Skeletal muscle tissue (tissue), 4 donors: ENCODE data around the gene NNAT. TPM values are rescaled to one million over a fixed set of nuclear protein-coding genes. Genes with fewer than 3 reads are reported as not detected.
"Not testable (repeated sequence)": the region's sequence is repeated elsewhere in the genome, so short reads cannot be mapped to it uniquely, and the experiment has no call there.

Experiments used
- H3K27ac ChIP-seq: one replicate; pipeline ENCODE4 v1.7.0; 2013; ENCODE audit warnings: mild to moderate bottlenecking, low read depth, low read length, inconsistent platforms
- H3K27me3 ChIP-seq, 3 donors: one replicate each; pipeline ENCODE4 v1.7.0; 2013; ENCODE audit warnings: low read length in 3 of 3; ENCODE audit not compliant: control insufficient read depth in 3 of 3, insufficient read depth in 3 of 3
- H3K36me3 ChIP-seq, 3 donors: one replicate each; pipeline ENCODE4 v1.7.0; 2013; ENCODE audit warnings: low read length in 3 of 3; ENCODE audit not compliant: control insufficient read depth in 3 of 3, insufficient read depth in 3 of 3
- H3K4me1 ChIP-seq, 3 donors: one replicate each; pipeline ENCODE4 v1.7.0; 2013; ENCODE audit warnings: low read length in 3 of 3, mild to moderate bottlenecking in 3 of 3; ENCODE audit not compliant: control insufficient read depth in 3 of 3, insufficient read depth in 3 of 3
- H3K4me3 ChIP-seq, 3 donors: one replicate each; pipeline ENCODE4 v1.7.0; 2013; ENCODE audit warnings: low read length in 3 of 3
- H3K9ac ChIP-seq, 3 donors: one replicate each; pipeline ENCODE4 v1.7.0; 2013; ENCODE audit warnings: low read length in 3 of 3, mild to moderate bottlenecking in 3 of 3, moderate library complexity in 2 of 3, low read depth in 1 of 3
- H3K9me3 ChIP-seq, 3 donors: one replicate each; pipeline ENCODE4 v1.7.0; 2013; ENCODE audit warnings: low read length in 3 of 3; ENCODE audit not compliant: control insufficient read depth in 3 of 3
- total RNA-seq: library from RNA; depleted of rRNA; stranded (reverse); fragments of >200 nt; gene quantifications from one replicate; pipeline ENCODE4 v1.2.3, GENCODE V29; 2014
- donor health status: Osteomylitis.

Gene NNAT
- total RNA-seq, 1 donor from 2014 or later, result 133 TPM

DNA sequence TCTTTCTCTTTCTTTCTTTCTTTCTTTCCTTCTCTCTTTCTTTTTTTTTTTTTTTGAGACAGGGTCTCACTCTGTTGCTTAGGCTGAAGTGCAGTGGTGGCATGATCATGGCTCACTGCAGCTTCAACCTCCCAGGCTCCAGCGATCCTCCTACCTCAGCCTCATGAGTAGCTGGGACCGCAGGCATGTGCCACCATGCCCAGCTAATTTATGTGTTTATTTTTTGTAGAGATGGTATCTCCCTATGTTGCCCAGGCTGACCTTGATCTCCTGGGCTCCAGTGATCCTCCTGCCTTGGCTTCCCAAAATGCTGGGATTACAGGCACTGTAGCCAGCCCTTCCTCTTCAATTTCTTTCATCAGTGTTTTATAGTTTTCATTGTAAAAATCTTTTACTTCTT lies 30.6 kb downstream of the NNAT start:
- H3K36me3 ChIP-seq, H3K4me3 ChIP-seq, H3K27ac ChIP-seq, H3K9me3 ChIP-seq, H3K27me3 ChIP-seq, H3K9ac ChIP-seq, H3K4me1 ChIP-seq: not testable (repeated sequence)

DNA sequence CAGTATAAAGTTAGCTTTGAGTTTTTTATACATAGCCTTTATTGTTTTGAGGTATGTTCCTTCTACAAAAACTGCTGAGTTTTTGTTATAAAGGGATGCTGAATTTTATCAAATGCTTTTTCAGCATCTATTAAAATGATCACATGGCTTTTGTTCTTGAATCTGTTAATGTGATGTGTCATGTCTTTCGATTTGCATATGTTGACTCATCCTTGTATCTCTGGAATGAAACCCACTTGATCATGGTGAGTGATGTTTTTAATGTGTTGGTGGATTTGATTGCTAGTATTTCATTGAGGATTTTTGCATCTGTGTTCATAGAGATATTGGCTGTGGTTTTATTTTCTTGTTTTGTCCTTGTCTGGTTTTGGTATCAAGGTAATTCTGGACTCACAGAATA lies 31.4 kb downstream of the NNAT start:
- no peaks in the 10 kb centered on the region for H3K36me3 ChIP-seq
- no peaks in the 10 kb centered on the region for H3K4me1 ChIP-seq
- peaks cover 0 to 4% (median 0%) of the 10 kb centered on the region in 3 donors for H3K27me3 ChIP-seq
- no peak overlapping the region for H3K4me3 ChIP-seq
- H3K27ac ChIP-seq, result no peak overlapping the region
- H3K9ac ChIP-seq, result no peak overlapping the region
- H3K9me3 ChIP-seq, result no peaks in the 10 kb centered on the region

DNA sequence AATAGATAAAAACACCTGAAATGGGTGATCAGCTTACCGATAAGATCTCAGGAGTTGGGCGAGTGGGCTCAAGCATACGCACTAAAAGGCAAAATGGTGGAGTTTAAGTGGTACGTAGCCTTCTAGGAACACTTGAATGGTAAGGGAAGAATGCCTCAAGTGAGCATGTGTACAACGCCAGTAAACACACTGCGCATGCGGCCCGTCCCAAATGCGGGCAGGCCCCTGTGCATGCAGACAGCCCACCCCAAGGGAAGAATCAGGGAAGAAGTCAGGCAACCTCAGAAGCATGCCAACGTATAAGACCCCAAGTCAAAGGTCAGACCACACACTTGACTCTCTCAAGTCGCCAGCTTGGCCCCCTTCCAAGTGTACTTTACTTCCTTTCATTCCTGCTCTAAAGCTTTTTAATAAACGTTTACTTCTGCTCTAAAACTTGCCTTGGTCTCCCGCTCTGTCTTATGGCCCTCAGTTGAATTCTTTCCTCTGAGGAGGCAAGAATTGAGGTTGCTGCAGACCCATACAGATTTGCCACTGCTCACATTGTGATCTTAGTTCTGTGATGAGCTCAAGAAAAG lies 33.8 kb downstream of the NNAT start:
- H3K27me3 ChIP-seq, H3K4me3 ChIP-seq, H3K27ac ChIP-seq, H3K9ac ChIP-seq, H3K4me1 ChIP-seq, H3K9me3 ChIP-seq, H3K36me3 ChIP-seq: not testable (repeated sequence)

DNA sequence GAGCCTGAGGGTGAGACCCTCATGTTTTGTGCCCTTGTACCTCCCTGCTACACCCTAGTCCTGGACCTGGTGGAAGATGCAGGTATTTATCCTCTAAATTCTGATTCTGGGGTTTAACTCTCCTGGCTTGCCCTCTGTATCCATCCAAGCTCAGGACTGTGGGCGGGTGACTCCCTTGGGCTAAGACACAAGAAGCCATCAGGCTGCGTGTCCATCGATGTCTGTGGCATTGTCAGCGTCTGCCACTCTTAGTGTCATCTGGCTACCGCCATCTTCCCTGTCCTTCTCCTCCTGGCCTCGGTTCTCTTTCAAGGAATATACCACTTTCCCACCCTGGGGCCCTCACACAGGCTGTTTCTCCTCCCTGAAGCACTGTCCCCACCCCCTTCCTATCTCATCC lies 35.5 kb downstream of the NNAT start:
- Histone ChIP-seq H3K27me3 (peaks cover 0 to 6% (median 2%) of the 10 kb centered on the region in 3 donors), H3K36me3 (no peaks in the 10 kb centered on the region), H3K9me3 (no peaks in the 10 kb centered on the region), H3K9ac (no peak overlapping the region), H3K4me3 (no peak overlapping the region), H3K27ac (no peak overlapping the region), H3K4me1 (no peaks in the 10 kb centered on the region)

DNA sequence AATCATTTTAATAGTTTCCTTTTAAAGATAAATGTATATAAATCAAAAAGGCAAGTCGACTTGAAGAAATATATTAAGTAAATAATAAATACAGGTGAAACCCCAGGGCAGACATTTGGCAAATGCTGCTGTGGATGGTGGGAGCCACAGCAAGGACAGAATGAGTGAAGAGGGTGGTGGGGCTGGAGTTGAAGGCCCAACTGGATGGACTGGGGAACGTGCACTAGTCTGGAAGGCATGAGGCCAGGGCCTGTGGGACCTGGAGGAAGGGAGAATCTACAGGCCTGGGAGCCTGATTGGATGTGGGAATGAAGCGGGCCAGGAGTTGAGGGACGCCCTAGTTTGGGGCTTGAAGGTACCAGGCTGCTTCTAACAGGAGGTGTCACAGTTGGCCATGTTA lies 37.3 kb downstream of the NNAT start:
- Histone ChIP-seq H3K4me1 (no peaks in the 10 kb centered on the region), H3K9ac (no peak overlapping the region), H3K9me3 (no peaks in the 10 kb centered on the region), H3K27ac (no peak overlapping the region), H3K4me3 (no peak overlapping the region), H3K27me3 (peaks cover 0 to 10% (median 2%) of the 10 kb centered on the region in 3 donors), H3K36me3 (no peaks in the 10 kb centered on the region)

DNA sequence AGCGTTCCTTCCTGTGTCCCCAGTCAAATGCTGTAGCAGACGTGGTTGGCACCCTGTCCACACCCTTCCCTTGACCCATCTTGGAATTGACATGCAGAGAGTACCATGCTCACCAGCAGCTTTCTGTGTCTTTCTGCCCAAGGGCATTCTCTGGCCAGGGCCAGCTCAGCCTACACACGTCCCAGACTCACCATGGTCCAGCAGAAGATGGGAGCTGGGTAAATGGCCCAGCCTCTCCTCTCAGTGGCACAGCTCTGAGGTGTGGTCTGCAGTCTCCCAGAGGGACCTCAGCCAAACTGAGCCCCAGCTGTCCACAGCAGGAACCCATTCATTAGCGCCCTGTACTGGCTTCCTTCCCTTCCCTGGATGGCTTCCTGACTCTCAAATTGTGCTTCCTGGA lies 37.7 kb downstream of the NNAT start:
- H3K36me3 ChIP-seq, result no peaks in the 10 kb centered on the region

DNA sequence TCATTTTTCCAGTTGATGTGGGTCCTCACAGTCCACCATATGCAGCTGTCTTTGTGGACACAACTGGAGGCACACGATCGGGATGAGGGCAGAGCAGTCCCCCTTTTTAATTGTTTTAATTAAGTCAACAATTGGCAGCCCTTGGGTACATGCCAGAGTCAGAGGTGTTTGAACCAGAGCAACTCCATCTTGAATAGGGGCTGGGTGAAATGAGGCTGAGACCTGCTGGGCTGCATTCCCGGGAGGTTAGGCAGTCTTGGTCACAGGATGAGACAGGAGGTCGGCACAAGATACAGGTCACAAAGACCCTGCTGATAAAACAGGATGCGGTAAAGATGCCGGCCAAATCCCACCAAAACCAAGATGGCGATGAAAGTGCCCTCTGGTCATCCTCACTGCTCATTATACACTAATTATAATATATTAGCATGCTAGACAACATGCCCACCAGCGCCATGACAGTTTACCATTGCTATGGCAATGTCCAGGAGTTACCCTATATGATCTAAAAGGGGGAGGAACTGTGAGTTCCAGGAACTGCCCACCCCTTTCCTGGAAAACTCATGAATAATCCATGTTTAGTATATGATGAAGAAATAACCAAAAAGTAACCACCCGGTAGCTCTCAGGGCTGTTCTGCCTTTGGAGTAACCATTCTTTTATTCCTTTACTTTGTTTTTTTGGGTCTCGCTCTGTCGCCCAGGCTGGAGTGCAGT lies 38.4 kb downstream of the NNAT start:
- no peak overlapping the region for H3K9ac ChIP-seq
- H3K27ac ChIP-seq, result no peak overlapping the region
- peaks cover 0 to 3% (median 2%) of the 10 kb centered on the region in 3 donors for H3K4me1 ChIP-seq
- H3K36me3 ChIP-seq, result no peaks in the 10 kb centered on the region
- H3K4me3 ChIP-seq, result no peak overlapping the region
- no peaks in the 10 kb centered on the region for H3K9me3 ChIP-seq
- H3K27me3 ChIP-seq, result peaks cover under 1 to 22% (median 11%) of the 10 kb centered on the region in 3 donors

More for the DNA sequence above, 37.7 kb downstream of the NNAT start:
- Histone ChIP-seq H3K4me3 (no peak overlapping the region), H3K9ac (no peak overlapping the region), H3K4me1 (no peaks in the 10 kb centered on the region), H3K27ac (no peak overlapping the region), H3K27me3 (peaks cover 0 to 15% (median 5%) of the 10 kb centered on the region in 3 donors), H3K9me3 (no peaks in the 10 kb centered on the region)

DNA sequence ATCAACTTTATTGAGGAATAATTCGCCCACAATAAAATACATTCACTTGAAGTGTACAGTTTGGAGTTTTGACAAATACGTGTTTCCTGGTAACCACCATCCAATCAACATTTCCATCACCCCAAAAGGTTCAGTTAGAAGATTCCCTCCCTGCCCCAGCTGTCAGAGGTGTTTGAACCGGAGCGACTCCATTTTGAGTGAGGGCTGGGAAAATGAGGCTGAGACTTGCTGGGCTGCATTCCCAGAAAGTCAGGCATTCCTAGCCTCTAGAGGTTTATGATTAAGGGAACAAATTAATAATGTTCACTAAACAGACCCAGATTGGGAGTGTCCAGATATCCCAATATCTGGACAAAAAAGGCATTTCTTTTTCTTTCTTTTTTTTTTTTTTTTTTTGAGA lies 39.6 kb downstream of the NNAT start:
- no peaks in the 10 kb centered on the region for H3K9me3 ChIP-seq
- no peak overlapping the region for H3K4me3 ChIP-seq
- no peaks in the 10 kb centered on the region for H3K36me3 ChIP-seq
- H3K4me1 ChIP-seq, result peaks cover 0 to 13% (median 9%) of the 10 kb centered on the region in 3 donors
- H3K27me3 ChIP-seq, result peaks cover 8 to 28% (median 21%) of the 10 kb centered on the region in 3 donors
- no peak overlapping the region for H3K9ac ChIP-seq
- H3K27ac ChIP-seq, result no peak overlapping the region

DNA sequence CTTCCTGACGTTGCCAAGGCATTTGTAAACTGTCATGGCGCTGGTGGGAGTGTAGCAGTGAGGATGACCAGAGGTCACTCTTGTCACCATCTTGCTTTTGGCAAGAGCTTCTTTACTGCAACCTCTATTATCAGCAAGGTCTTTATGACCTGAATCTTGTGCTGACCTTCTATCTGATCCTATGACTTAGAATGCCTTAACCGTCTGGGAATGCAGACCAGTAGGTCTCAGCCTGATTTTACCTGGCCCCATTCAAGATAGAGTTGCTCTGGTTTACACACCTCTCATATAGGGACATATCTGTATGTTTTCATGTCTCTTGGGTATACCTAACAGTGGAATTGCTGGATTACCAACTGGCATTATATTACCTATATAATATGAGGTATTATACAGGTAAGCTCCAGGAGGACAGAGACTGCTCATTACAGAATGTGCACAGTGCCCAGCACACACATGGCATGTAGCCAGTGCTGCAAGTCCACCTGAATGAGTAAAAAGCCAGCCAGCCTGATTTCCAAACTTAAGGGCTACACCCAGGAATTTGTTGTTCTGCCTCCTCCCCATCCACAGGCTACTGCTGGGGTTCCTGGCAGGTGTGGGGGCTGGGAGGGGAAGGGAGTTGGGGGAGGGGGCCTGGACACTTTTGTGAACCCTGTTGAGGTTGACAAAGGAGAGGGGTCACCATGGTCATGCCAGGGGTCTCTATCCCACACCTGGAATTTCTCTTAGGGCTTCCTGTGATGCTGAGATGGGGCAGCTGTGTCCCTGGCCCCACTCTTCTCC lies 41.8 kb downstream of the NNAT start:
- Histone ChIP-seq H3K9me3 (no peaks in the 10 kb centered on the region), H3K27me3 (peaks cover 8 to 30% (median 21%) of the 10 kb centered on the region in 3 donors), H3K9ac (no peak overlapping the region), H3K4me3 (no peak overlapping the region), H3K4me1 (peaks cover 0 to 21% (median 10%) of the 10 kb centered on the region in 3 donors), H3K27ac (no peak overlapping the region), H3K36me3 (no peaks in the 10 kb centered on the region)

DNA sequence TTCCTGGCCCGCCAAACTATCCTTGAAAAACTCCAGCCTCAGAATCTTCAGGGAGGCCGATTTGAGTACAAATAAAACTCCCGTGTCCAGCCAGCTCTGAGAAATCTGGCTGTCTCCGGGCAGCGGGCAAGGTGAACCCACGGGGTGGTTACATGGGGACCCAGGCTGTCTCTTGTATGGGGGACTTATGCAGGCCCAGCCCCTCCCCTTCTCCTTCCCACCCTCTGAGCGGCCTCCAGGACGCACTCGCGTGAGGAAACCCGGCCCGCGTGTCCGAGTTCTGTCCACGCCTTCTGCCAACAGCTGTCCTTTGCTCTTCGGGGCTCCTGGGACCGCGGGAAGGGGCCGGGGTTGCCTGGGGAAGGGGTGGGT lies 43.0 kb downstream of the NNAT start:
- Histone ChIP-seq H3K4me1 (peaks cover 0 to 25% (median 10%) of the 10 kb centered on the region in 3 donors), H3K27me3 (peaks cover 8 to 30% (median 18%) of the 10 kb centered on the region in 3 donors), H3K9ac (no peak overlapping the region), H3K9me3 (no peaks in the 10 kb centered on the region), H3K36me3 (no peaks in the 10 kb centered on the region), H3K4me3 (no peak overlapping the region), H3K27ac (no peak overlapping the region)
